Uterus (tissue), 4 donors: ENCODE data around the gene MOSPD2. TPM values are rescaled to one million over a fixed set of nuclear protein-coding genes. Genes with fewer than 3 reads are reported as not detected.

Source experiments
- DNase-seq, 2 donors: peaks; one replicate each; pipeline ENCODE4 v3.0.0-alpha.2; 2019 to 2020
- H3K27ac ChIP-seq, 2 donors: fragments of 200-600 bp; sonication (generic); 1 replicate in 1 of 2; 2 replicates in 1 of 2; pipeline ENCODE4 v1.5.1; 2016 to 2018
- H3K27me3 ChIP-seq, 2 donors: fragments of 200-600 bp; sonication (generic); one replicate each; pipeline ENCODE4 v1.5.1; 2018 to 2019; ENCODE audit warnings: control low read depth in 1 of 2
- H3K36me3 ChIP-seq, 2 donors: fragments of 200-600 bp; sonication (generic); one replicate each; pipeline ENCODE4 v1.5.1; 2019; ENCODE audit warnings: control low read depth in 1 of 2
- H3K4me1 ChIP-seq, 2 donors: fragments of 200-600 bp; sonication (generic); one replicate each; pipeline ENCODE4 v1.5.1; 2018 to 2019; ENCODE audit warnings: control low read depth in 1 of 2
- H3K4me3 ChIP-seq, 2 donors: fragments of 200-600 bp; sonication (generic); 1 replicate in 1 of 2; 2 replicates in 1 of 2; pipeline ENCODE4 v1.5.1; 2018 to 2019; ENCODE audit warnings: mild to moderate bottlenecking in 1 of 2
- H3K9me3 ChIP-seq, 2 donors: fragments of 200-600 bp; sonication (generic); one replicate each; pipeline ENCODE4 v1.5.1; 2019; ENCODE audit warnings: control low read depth in 1 of 2
- CTCF ChIP-seq, 4 experiments: fragments of 200-600 bp in 2 of 4; fragments of 450-650 bp in 2 of 4; sonication (generic) in 2 of 4; IDR thresholded peaks; one replicate each; pipeline ENCODE4 v1.5.1; 2016 to 2019; ENCODE audit warnings: antibody characterized with exemption in 4 of 4, mild to moderate bottlenecking in 2 of 4, moderate library complexity in 1 of 4
- POLR2A ChIP-seq, 2 donors: fragments of 450-650 bp; IDR thresholded peaks; one replicate each; pipeline ENCODE4 v1.6.1; 2016; ENCODE audit warnings: antibody characterized with exemption in 2 of 2, mild to moderate bottlenecking in 1 of 2, moderate library complexity in 1 of 2
- intact Hi-C: fragments of 100-400 bp; cut with DNase I; formaldehyde crosslinking; loops from one replicate; pipeline ENCODE4 v1.15.1; 2023; ENCODE audit warnings: low total_unique reads
- total RNA-seq, 4 donors: library from RNA; depleted of rRNA in 3 of 4; stranded (reverse); fragments of >200 nt in 3 of 4; gene quantifications; one replicate each; pipeline versions ENCODE4 v1.1.0 to v1.2.4, GENCODE V29; 2014 to 2023
- donor health status: DM: yes; HTN: yes; CAD: no.

MOSPD2 gene
- total RNA-seq, 4 donors from 2014 or later, result 4.7 to 38.2 (median 23.4) TPM

- DNase-seq, result no peak
- intact Hi-C loops, result no loop called here
- no peak overlapping the region for H3K4me3 ChIP-seq
- H3K27me3 ChIP-seq, result no peaks in the 10 kb centered on the region
- no peak for TF ChIP-seq CTCF (IDR thresholded peaks at IDR 0.05)
- no peak for TF ChIP-seq POLR2A (IDR thresholded peaks at IDR 0.05)
- no peak overlapping the region for H3K27ac ChIP-seq
- H3K9me3 ChIP-seq, result no peaks in the 10 kb centered on the region
- H3K4me1 ChIP-seq, result no peaks in the 10 kb centered on the region
- H3K36me3 ChIP-seq, result no peaks in the 10 kb centered on the region
These were observed 53.2 kb downstream of the MOSPD2 start for GRCh38 chrX:14926471-14926870.

DNA sequence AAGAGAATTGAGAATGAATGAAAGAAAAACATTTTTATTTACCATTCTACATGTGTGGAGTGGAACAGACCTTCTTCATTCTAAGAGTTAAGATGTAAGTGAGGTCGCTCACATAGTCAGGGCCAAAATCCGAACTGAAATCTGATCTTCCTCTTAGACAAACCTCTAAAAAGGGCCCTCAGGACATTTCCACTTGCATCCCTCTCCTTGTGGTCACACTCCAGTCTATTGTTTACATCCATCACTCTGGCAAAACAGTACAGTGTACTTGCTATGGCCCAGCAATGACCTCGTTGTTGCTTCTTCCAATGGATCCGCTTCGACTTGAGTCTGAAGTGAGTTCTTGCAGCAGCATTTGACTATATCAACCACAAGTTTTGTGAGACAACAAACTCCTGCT, 54.2 kb downstream of the MOSPD2 start:
- Histone ChIP-seq H3K27ac (no peak overlapping the region), H3K9me3 (no peaks in the 10 kb centered on the region), H3K4me3 (no peak overlapping the region), H3K27me3 (no peaks in the 10 kb centered on the region), H3K4me1 (no peaks in the 10 kb centered on the region), H3K36me3 (no peaks in the 10 kb centered on the region)
- intact Hi-C loops, result no loop called here
- TF ChIP-seq POLR2A (IDR thresholded peaks at IDR 0.05) (no peak), CTCF (IDR thresholded peaks at IDR 0.05) (no peak)
- DNase-seq, result no peak

GRCh38 chrX:14930663-14931062, 57.4 kb downstream of the MOSPD2 start:
- Histone ChIP-seq H3K27me3 (no peaks in the 10 kb centered on the region), H3K27ac (no peak overlapping the region), H3K9me3 (no peaks in the 10 kb centered on the region), H3K4me3 (no peak overlapping the region), H3K4me1 (no peaks in the 10 kb centered on the region), H3K36me3 (no peaks in the 10 kb centered on the region)
- DNase-seq, result no peak
- TF ChIP-seq POLR2A (IDR thresholded peaks at IDR 0.05) (no peak), CTCF (IDR thresholded peaks at IDR 0.05) (no peak)
- intact Hi-C loops, result no loop called here

GRCh38 chrX:14932136-14932535, 58.9 kb downstream of the MOSPD2 start:
- no peaks in the 10 kb centered on the region for H3K9me3 ChIP-seq
- no peaks in the 10 kb centered on the region for H3K27me3 ChIP-seq
- TF ChIP-seq POLR2A (IDR thresholded peaks at IDR 0.05), result no peak
- no peak for TF ChIP-seq CTCF (IDR thresholded peaks at IDR 0.05)
- intact Hi-C loops, result no loop called here
- DNase-seq, result no peak
- H3K27ac ChIP-seq, result no peak overlapping the region
- no peak overlapping the region for H3K4me3 ChIP-seq
- no peaks in the 10 kb centered on the region for H3K4me1 ChIP-seq
- H3K36me3 ChIP-seq, result no peaks in the 10 kb centered on the region

DNA sequence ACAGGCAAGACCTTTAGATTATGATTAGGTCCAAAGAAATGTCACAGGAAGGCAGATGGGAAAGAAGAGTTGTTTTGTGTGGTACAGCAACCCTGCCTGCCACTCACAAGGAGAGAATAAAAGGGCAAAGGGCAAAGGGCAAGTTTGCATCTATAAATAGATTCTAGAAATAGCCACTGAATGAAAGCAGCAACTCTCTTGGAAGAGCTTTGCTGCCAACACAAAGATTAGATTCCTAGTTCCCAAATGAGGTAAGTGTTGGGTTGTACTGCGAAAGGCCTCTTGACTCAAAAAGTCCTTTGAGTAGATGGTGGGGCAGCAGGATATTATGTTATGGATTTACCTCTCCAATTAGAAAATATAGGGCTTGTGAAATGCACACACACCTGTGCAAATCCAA, 61.2 kb downstream of the MOSPD2 start:
- no peak for TF ChIP-seq POLR2A (IDR thresholded peaks at IDR 0.05)
- no peak for TF ChIP-seq CTCF (IDR thresholded peaks at IDR 0.05)
- Histone ChIP-seq H3K27me3 (no peaks in the 10 kb centered on the region), H3K9me3 (no peaks in the 10 kb centered on the region), H3K4me1 (no peaks in the 10 kb centered on the region), H3K27ac (no peak overlapping the region), H3K4me3 (no peak overlapping the region), H3K36me3 (no peaks in the 10 kb centered on the region)
- intact Hi-C loops, result no loop called here
- DNase-seq, result no peak
